A204.1 (cell line): ENCODE measurements around the gene MCAM.

Experiments
- FAIRE-seq: peaks from 2 replicates; lab custom pipeline; 2012; peaks lifted over from hg19 to GRCh38; lab: Jason Lieb, UNC

The MCAM gene

DNA sequence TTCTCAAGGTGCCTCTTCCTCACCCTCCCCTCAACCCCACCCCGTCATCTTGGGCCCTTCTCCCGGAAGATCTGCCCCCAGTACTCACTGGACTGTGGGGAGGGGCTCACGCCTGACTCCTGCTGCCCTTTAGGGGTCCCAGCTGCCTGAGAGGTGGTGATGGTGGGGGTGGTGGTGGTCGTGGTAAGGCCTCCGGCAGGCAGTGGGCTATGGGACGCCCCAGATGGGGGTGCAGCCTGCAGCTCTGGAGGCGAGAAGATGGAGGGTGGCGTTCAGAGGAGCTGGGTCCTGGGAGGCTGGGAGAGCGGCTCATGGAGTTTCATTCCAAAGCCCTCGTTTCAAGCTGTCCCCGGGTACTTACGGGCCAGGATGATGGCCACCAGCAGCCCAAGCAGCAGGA lies 28.8 kb upstream of the MCAM start:
- FAIRE-seq: no peak

- FAIRE-seq: no peak
Observed at GRCh38 chr11:119344291-119345010, 27.5 kb upstream of the MCAM start.

DNA sequence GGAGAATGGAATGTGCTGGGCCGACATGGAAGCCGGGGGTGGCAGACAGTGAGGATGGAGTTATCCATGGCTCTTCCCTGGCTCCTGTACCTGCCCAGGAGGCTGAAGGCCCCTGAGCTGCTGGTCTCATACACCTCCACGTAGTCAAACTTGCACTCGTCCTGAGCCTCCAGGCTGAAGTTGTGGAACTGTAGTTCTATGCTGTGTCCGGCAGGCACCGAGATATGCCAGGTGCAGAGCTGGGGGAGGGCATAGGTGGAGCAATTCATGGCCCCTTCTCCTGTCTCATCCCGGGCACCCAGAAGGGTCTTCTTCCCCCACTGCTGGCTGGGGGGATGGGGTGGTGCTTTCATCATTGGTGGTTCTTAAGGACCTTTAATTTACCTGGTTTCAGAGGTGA lies 26.8 kb upstream of the MCAM start:
- no peak for FAIRE-seq

DNA sequence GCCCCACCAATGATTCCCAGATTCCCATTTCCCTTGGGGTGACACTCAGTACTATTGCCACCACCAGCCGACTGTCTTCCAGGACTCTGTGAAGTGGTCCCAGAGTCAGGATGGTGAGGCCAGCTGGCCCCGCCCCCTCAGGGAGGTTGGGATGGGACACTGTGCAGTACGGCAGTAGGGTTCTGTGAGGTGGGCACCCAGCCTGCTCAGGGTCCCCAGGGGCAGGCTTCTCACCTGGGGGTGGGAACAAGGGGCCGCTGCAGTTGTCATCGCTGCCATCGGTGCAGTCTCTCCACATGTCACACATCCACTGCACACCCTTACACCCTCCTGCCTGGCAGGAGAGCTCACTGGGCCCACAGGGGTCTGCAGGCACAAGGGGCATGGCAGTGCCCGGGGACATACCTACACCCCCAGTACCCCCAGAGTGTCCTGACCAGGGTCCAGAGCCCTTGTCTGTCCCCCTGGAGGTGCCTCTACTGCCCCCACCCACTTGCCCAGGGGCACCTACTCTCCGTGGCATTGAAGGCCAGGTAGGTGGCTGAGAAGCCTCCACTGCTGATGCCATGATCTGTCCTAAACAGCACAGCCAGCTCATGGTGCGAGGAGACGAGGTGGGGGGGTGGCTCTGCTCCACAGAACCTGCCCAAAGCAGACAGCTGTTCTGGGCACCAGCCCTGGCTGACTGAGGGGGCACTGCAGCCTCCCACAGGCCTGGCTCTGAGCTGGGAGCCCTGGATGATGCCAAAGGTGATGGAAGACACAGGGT lies 25.6 kb upstream of the MCAM start:
- FAIRE-seq: no peak

- FAIRE-seq: no peak
Observed at GRCh38 chr11:119342023-119342300, 25.0 kb upstream of the MCAM start.

DNA sequence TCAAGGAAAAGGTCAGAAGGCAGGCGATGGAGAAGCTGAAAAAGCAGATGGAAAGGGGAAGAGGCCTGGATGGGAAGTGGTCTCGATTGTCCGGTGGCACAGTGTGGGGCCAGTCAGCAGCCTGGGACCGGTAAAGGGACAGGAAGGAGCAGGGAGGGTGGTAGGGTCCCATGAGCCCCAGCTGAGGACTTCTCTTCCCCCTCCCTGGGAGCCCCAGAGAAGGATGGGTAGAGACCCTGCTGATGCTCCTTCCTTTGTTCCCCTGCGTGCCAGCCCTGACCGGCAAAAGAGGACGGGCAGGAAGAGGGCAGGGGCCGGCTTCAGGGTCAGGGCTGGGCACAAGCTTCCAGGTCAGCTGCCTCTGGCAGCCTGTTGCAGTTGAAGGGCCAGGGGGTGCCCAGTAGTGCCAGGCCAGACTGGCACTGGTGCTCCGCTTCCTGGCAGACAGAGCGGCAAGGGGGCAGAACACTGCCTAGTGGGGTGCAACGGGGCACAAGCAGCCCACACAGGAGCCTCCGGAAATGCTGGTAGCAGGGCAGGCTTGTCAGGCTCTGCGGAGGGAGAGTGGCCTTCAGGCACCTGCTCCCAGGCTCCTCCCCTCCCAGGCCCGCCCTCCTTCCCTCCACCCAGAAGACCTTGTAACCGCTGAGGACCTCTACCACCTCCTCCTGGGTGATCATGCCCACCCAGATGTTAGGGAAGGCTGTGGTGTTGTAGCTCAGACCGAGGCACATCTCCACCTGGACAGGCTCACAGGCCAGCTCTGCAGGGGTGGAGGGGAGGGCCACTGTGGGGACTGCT lies 24.5 kb upstream of the MCAM start:
- no peak for FAIRE-seq

DNA sequence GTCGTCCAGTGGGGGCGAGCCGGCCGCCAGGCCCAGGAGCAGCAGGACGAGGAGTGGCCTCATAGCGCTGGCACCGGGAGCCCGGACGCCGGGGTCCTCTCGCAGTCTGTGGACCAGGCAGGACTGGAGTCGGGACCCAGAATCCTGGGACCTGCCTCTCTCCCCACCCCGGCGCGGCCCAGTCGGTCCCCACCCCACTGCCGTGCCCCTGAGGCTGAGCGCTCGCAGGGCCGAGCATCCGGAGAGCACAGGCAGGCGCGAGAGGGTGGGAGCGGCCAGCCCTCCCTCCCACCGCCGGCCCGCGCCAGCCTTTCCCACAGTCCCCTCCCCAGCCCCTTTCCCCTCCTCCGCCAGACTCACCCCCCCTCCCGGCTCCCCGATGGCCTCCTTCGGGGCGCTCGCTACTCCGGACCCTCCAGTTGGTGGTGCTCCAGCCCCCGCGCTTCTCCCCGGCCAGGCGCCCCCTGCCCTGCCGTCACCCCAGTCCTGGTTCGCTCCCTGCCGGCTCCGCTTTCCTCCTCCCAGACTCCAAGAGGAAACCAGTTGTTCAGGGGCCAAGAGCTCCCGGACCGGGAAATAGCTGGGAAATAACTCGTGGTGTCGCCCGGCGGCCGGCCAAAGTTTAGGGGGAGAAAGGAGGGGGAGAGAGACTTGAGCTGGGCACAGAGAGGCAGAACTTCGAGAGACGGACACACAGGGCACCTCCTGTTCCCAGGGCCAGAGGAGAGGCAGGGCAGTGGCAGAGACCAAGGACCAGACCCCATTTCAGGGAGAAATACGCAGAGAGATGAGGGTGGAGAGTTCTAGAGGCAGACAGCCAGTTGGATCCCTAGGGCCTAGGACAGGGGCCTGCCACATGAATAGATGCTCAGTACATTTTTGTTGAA lies 23.6 kb upstream of the MCAM start, which contains the start of gene C1QTNF5:
C1QTNF5 (minus strand) TSS at position 549 of the 887 bp plus-strand sequence; CDS start at position 63, 486 bp downstream.
- FAIRE-seq: no peak

GRCh38 chr11:119339589-119340334 lies 22.8 kb upstream of the MCAM start:
- FAIRE-seq: no peak

GRCh38 chr11:119338965-119339588 lies 22.1 kb upstream of the MCAM start:
- no peak for FAIRE-seq

- FAIRE-seq: peak; percentile 55
Observed at GRCh38 chr11:119338318-119338890, 21.5 kb upstream of the MCAM start.

DNA sequence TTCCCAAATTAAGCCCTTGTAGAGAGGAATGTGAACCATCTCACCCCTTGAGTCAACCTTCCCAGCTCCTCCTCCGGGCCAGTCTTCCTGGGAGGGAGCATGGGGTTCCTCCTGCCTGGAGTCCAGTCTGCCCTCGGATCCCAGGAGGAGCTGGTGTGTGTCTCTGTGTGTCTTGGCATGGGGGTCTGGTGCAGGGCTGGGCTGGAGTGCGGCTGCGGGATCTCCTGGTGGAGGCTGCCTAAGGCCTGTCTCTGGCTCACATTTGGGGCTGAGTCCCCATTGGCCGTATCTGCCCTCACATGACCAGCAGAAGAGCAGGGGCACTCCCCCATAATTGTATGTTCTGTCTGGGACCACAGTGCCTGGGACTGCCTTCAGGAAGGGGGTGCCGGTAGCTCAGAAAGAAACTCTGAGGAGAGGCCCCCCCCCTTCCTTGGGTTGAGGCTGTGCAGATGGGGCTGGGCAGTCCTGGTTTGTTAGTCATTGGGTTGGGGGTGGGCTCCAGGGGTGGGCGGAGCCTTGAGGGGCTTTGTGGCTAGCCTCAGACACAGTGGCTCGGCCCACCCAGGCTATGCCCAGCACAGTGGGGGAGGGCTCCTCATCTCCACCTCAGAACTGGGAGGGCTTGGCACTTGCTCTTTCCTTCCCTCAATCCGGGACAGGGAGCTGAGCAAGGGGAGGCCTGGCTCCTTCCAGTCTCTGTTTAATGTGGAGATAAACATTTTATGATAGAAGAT lies 20.8 kb upstream of the MCAM start:
- FAIRE-seq: no peak

- FAIRE-seq: no peak
Observed at GRCh38 chr11:119336744-119337469, 20.0 kb upstream of the MCAM start.

DNA sequence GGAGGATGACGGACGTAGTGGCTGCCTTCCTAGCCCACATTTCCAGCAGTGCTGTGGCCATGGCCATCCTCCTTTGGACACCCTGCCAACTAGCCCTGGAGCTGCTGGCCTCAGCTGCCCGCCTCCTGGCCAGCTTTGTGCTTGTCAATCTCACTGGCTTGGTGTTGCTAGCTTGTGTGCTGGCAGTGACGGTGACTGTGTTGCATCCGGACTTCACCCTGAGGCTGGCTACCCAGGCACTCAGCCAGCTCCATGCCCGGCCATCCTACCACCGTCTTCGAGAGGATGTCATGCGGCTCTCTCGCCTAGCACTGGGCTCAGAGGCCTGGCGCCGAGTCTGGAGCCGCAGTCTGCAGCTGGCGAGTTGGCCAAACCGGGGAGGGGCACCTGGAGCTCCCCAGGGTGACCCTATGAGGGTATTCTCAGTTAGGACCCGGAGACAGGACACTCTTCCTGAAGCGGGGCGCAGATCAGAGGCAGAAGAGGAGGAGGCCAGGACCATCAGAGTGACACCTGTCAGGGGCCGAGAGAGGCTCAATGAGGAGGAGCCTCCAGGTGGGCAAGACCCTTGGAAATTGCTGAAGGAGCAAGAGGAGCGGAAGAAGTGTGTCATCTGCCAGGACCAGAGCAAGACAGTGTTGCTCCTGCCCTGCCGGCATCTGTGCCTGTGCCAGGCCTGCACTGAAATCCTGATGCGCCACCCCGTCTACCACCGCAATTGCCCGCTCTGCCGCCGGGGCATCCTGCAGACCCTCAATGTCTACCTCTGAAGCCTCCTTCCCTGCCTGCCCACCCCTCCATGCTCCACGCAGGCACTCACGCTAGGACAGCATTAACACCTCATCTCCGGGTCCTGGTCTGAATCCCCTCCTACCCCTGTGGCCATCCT lies 19.0 kb upstream of the MCAM start:
- no peak for FAIRE-seq

DNA sequence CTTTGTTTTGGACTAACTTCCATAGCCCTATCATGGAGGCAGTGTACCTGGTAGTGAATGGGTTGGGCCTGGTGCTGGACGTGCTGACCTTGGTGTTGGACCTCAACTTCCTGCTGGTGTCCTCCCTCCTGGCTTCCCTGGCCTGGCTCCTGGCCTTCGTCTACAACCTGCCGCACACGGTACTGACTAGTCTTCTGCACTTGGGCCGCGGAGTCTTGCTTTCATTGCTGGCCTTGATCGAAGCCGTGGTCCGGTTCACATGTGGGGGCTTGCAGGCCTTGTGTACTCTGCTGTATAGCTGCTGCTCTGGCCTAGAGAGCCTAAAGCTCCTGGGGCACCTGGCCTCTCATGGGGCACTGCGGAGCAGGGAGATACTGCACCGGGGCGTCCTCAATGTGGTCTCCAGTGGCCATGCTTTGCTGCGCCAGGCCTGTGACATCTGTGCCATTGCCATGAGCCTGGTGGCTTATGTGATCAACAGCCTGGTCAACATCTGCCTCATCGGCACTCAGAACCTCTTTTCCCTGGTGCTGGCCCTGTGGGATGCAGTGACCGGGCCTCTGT lies 18.2 kb upstream of the MCAM start:
- no peak for FAIRE-seq

- FAIRE-seq: peak; percentile 99
Observed at GRCh38 chr11:119334174-119334930, 17.4 kb upstream of the MCAM start, which contains the start of gene RNF26. Gene RNF26 (plus strand): TSS chr11:119334527. CDS start chr11:119335123, 596 bp downstream.

DNA sequence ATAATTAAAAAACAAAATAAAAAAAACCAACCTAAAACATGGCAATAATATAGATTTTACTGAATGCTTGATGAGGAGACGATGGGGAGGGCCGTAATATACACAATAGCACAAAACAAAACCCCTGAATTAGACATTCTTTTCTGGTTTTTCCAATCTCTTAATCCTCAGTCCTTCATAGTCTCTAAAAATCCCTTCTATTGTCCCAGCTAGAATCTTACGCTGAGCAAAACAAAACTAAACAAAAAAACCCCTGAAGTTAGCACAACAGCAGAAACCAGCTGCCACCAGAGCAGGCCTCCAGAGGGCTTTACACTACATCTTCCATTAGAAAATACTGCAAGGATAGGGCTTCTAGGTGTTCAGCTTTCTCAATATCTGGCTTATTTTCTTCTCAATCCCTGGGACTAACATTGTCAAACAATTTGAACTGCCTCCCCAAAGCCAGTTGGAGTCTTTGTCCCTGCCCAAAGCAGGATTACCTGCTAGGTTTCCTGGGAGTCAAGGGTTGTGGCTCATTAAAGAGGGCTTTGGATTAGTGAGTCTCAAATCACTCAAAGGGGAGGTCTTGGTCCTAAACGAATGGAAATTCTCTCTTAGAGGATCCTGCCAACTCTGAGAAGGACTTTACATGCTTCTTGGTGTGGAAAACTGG lies 15.3 kb upstream of the MCAM start:
- FAIRE-seq: no peak
